HG03521 (cell line): ENCODE data around the gene ZFYVE19.

ENCODE experiments used
- ATAC-seq: cut with Tn5 transposase; IDR thresholded peaks from one replicate; pipeline ENCODE4 v1.9.1; 2021; ENCODE audit warnings: mild to moderate bottlenecking, moderate library complexity; ENCODE audit not compliant: unreplicated experiment

ZFYVE19 gene

GRCh38 chr15:40775007-40775406 is 31.9 kb upstream of the ZFYVE19 start:
- no peak for ATAC-seq

GRCh38 chr15:40775740-40776536 is 31.0 kb upstream of the ZFYVE19 start:
- ATAC-seq = no peak

- no peak for ATAC-seq
These were observed 30.2 kb upstream of the ZFYVE19 start for GRCh38 chr15:40776537-40777141.

- ATAC-seq = peak; percentile 56
These were observed 24.2 kb upstream of the ZFYVE19 start for GRCh38 chr15:40782609-40783227.

- ATAC-seq = no peak
These were observed 21.7 kb upstream of the ZFYVE19 start for GRCh38 chr15:40785164-40785563.

GRCh38 chr15:40785814-40786213 is 21.1 kb upstream of the ZFYVE19 start:
- no peak for ATAC-seq

- ATAC-seq = no peak
These were observed 19.5 kb upstream of the ZFYVE19 start for GRCh38 chr15:40787344-40787841.

- no peak for ATAC-seq
These were observed 18.9 kb upstream of the ZFYVE19 start for GRCh38 chr15:40787991-40788390.

GRCh38 chr15:40789119-40789518 is 17.8 kb upstream of the ZFYVE19 start:
- ATAC-seq = no peak

- no peak for ATAC-seq
These were observed 16.9 kb upstream of the ZFYVE19 start for GRCh38 chr15:40789999-40790398.

- no peak for ATAC-seq
These were observed 16.2 kb upstream of the ZFYVE19 start for GRCh38 chr15:40790718-40791117.

GRCh38 chr15:40792394-40792793 is 14.5 kb upstream of the ZFYVE19 start:
- no peak for ATAC-seq

- no peak for ATAC-seq
These were observed 13.5 kb upstream of the ZFYVE19 start for GRCh38 chr15:40793216-40793989.

GRCh38 chr15:40796041-40796440 is 10.8 kb upstream of the ZFYVE19 start:
- no peak for ATAC-seq

GRCh38 chr15:40796512-40796911 is 10.4 kb upstream of the ZFYVE19 start:
- no peak for ATAC-seq

- ATAC-seq = no peak
These were observed 7.4 kb upstream of the ZFYVE19 start for GRCh38 chr15:40799523-40799922.

GRCh38 chr15:40803076-40803475 is 3.8 kb upstream of the ZFYVE19 start:
- ATAC-seq = no peak

GRCh38 chr15:40803688-40804087 is 3.2 kb upstream of the ZFYVE19 start:
- ATAC-seq = no peak

GRCh38 chr15:40806672-40807027 is 239 bp upstream of the ZFYVE19 start:
- ATAC-seq = no peak

GRCh38 chr15:40807888-40808461 is 1.1 kb downstream of the ZFYVE19 start:
- no peak for ATAC-seq
